NT2/D1 (cell line): ENCODE results near the gene MYLK.

Experiments
- SUZ12 ChIP-seq: IDR thresholded peaks from 2 replicates; pipeline ENCODE4 v1.6.1; 2011; ENCODE audit not compliant: insufficient read length, insufficient read depth; ENCODE audit errors: extremely low read depth
- YY1 ChIP-seq: IDR thresholded peaks from 2 replicates; pipeline ENCODE4 v1.6.1; 2011; ENCODE audit not compliant: insufficient read length, insufficient read depth
- ZNF274 ChIP-seq: IDR thresholded peaks from 2 replicates; pipeline ENCODE4 v1.6.1; 2011; ENCODE audit warnings: mild to moderate bottlenecking, low read depth, low read length

- TF ChIP-seq YY1, result no peak
- no peak for TF ChIP-seq ZNF274
- TF ChIP-seq SUZ12, result no peak
Observed at GRCh38 chr3:123802007-123802625, 82.0 kb downstream of the MYLK start.
